Measurements from ENCODE around the gene ZDHHC12.

The ZDHHC12 gene

DNA sequence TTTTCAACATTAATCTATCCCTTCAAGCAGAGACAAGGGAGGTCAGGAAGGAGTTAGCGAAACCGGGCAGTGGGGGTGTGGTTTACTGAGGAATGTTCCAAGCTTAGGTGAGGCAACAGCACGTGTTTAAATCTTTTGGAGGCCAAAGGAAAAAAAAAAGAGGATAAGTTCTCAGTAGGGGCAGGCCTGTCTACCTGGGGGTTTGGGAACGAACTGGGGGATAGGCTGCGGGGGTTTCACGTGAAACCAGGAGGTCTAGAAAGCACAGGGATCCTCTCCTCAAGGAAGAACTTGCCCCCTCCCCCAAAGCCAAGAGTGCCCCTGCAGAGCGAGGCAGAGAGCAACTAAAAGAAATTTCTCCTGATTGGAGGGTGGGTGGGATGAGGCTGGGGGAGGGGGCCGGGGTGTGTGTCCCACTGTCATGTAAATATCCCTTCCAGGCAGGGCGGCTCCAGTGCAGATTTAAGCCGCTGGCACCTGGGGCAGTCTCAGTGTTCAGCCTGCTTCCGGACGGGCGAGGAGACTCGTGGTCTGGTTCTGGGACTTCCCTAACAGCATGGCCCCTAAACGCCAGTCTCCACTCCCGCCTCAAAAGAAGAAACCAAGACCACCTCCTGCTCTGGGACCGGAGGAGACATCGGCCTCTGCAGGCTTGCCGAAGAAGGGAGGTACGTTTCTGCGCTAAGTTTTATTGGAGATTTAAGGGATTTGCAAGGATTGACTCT is 40.4 kb downstream of the ZDHHC12 start:
- peak overlapping the region; percentile 93 for H3K27ac ChIP-seq
- TF ChIP-seq, protein P1, sequence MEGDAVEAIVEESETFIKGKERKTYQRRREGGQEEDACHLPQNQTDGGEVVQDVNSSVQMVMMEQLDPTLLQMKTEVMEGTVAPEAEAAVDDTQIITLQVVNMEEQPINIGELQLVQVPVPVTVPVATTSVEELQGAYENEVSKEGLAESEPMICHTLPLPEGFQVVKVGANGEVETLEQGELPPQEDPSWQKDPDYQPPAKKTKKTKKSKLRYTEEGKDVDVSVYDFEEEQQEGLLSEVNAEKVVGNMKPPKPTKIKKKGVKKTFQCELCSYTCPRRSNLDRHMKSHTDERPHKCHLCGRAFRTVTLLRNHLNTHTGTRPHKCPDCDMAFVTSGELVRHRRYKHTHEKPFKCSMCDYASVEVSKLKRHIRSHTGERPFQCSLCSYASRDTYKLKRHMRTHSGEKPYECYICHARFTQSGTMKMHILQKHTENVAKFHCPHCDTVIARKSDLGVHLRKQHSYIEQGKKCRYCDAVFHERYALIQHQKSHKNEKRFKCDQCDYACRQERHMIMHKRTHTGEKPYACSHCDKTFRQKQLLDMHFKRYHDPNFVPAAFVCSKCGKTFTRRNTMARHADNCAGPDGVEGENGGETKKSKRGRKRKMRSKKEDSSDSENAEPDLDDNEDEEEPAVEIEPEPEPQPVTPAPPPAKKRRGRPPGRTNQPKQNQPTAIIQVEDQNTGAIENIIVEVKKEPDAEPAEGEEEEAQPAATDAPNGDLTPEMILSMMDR (IDR thresholded peaks at IDR 0.05) = no peak
- TF ChIP-seq ZFX (IDR thresholded peaks at IDR 0.05; ENCODE audit: borderline replicate concordance) = no peak

GRCh38 chr9:128677794-128678193 is 46.1 kb downstream of the ZDHHC12 start:
- TF ChIP-seq, protein P1 (IDR thresholded peaks at IDR 0.05) = no peak
- no peak for TF ChIP-seq ZFX (IDR thresholded peaks at IDR 0.05; ENCODE audit: borderline replicate concordance)

DNA sequence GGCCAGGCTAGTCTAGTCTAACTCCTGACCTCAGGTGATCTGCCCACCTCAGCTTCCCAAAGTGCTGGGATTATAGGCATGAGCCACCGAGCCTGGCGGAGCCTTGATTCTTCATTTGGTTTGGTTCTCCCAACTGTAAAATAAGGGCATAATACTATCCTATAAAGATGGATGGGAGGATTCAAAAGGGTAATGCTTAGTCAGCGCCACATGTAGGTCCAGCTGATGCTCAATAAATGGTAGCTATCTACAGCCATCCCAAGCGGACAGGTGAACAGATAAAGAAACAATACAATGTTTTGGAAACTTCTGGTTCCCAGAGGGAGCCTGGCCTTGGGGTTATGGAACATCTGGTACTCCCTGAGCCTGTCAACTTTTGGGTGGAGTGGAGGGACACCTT is 48.5 kb downstream of the ZDHHC12 start:
- no peak overlapping the region for H3K27ac ChIP-seq
- TF ChIP-seq ZFX (IDR thresholded peaks at IDR 0.05; ENCODE audit: borderline replicate concordance) = no peak
- TF ChIP-seq, protein P1 (IDR thresholded peaks at IDR 0.05) = no peak

More at GRCh38 chr9:128677794-128678193, 46.1 kb downstream of the ZDHHC12 start:
- no peak overlapping the region for H3K27ac ChIP-seq

Measured in 22Rv1 (cell line).